Gastroesophageal sphincter (tissue), 3 donors: ENCODE data around the gene ZMAT3.

Experiments
- EP300 ChIP-seq: sonication (generic); formaldehyde crosslinking; IDR thresholded peaks from one replicate; pipeline ENCODE4 v1.6.1; 2017; ENCODE audit warnings: antibody characterized with exemption, mild to moderate bottlenecking
- POLR2A ChIP-seq, 2 donors: fragments of 450-650 bp; IDR thresholded peaks; one replicate each; pipeline ENCODE4 v1.6.1; 2017; ENCODE audit warnings: antibody characterized with exemption in 2 of 2, mild to moderate bottlenecking in 2 of 2, moderate library complexity in 1 of 2
- POLR2AphosphoS5 ChIP-seq: sonication (generic); formaldehyde crosslinking; IDR thresholded peaks from one replicate; pipeline ENCODE4 v1.6.1; 2017; ENCODE audit warnings: antibody characterized with exemption
- TF ChIP-seq, protein P1 (sequence below), 4 experiments: fragments of 200-600 bp in 2 of 4; fragments of 450-650 bp in 2 of 4; sonication (generic) in 1 of 4; IDR thresholded peaks; one replicate each; pipeline ENCODE4 v1.5.1; 2017 to 2019; ENCODE audit warnings: antibody characterized with exemption in 4 of 4, mild to moderate bottlenecking in 2 of 4, moderate library complexity in 2 of 4

DNA sequence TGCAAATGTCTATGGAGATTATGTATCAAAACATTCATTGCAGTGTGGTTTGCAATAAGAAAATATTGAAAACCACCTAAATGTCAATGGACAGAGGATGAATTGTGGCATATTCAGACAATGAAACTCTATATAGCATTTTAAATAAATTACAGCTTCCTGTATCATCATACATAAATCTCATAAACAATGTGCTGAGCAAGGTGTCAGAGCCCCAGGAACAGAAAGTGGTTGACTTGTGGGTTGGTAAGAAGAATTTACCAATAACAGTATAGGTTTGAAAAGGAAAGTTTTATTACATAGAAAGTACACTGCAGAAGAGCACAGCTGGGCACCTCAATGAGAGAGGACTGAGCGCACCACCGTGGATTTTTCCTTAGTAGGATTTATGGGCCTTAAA lies 75.2 kb downstream of the ZMAT3 start:
- TF ChIP-seq, protein P1, sequence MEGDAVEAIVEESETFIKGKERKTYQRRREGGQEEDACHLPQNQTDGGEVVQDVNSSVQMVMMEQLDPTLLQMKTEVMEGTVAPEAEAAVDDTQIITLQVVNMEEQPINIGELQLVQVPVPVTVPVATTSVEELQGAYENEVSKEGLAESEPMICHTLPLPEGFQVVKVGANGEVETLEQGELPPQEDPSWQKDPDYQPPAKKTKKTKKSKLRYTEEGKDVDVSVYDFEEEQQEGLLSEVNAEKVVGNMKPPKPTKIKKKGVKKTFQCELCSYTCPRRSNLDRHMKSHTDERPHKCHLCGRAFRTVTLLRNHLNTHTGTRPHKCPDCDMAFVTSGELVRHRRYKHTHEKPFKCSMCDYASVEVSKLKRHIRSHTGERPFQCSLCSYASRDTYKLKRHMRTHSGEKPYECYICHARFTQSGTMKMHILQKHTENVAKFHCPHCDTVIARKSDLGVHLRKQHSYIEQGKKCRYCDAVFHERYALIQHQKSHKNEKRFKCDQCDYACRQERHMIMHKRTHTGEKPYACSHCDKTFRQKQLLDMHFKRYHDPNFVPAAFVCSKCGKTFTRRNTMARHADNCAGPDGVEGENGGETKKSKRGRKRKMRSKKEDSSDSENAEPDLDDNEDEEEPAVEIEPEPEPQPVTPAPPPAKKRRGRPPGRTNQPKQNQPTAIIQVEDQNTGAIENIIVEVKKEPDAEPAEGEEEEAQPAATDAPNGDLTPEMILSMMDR (IDR thresholded peaks at IDR 0.05): no peak
- no peak for TF ChIP-seq POLR2A (IDR thresholded peaks at IDR 0.05)
- TF ChIP-seq EP300: no peak
- TF ChIP-seq POLR2AphosphoS5: no peak
